GM12892 (cell line): ENCODE data around the gene RAB40AL.

Source experiments
- POLR2A ChIP-seq: IDR thresholded peaks from 2 replicates; pipeline ENCODE4 v1.6.1; 2011; ENCODE audit warnings: low read depth, low read length, control low read depth
- TAF1 ChIP-seq: IDR thresholded peaks from 2 replicates; pipeline ENCODE4 v1.6.1; 2011; ENCODE audit warnings: low read depth, mild to moderate bottlenecking, control low read depth, low read length, borderline replicate concordance

- TF ChIP-seq TAF1 (no peak), POLR2A (no peak)
Observed at GRCh38 chrX:102957751-102958150, 20.7 kb downstream of the RAB40AL start.
